ENCODE data around the gene ARMC6. TPM values are rescaled to one million over a fixed set of nuclear protein-coding genes. Genes with fewer than 3 reads are reported as not detected.

Gene ARMC6
- total RNA-seq, 1 donor from 2014 or later: 34.7 TPM

- Histone ChIP-seq H3K27ac (no peak overlapping the region), H3K9me3 (no peaks in the 10 kb centered on the region), H3K4me1 (no peaks in the 10 kb centered on the region), H3K27me3 (no peaks in the 10 kb centered on the region), H3K4me3 (no peak overlapping the region), H3K36me3 (peaks cover 12 to 57% of the 10 kb centered on the region in 2 donors)
- intact Hi-C loops (cut with DNase I): loop anchor here (2.0 kb wide), 1 partner anchor 83 kb away; the partner anchor contains the start of gene TMEM161A
- TF ChIP-seq CTCF (IDR thresholded peaks at IDR 0.05): no peak
- no peak for DNase-seq (ENCODE audit: low spot score in 2 of 2)
Observed at GRCh38 chr19:19055701-19056100, 22.3 kb downstream of the ARMC6 start.

GRCh38 chr19:19056636-19057275 is 23.4 kb downstream of the ARMC6 start:
- Histone ChIP-seq H3K27me3 (no peaks in the 10 kb centered on the region), H3K36me3 (peaks cover 9 to 53% of the 10 kb centered on the region in 2 donors), H3K9me3 (no peaks in the 10 kb centered on the region), H3K4me3 (no peak overlapping the region), H3K4me1 (no peaks in the 10 kb centered on the region), H3K27ac (no peak overlapping the region)
- TF ChIP-seq CTCF (IDR thresholded peaks at IDR 0.05): no peak
- no peak for DNase-seq (ENCODE audit: low spot score in 2 of 2)
- intact Hi-C loops (cut with DNase I): no loop called here

- Histone ChIP-seq H3K9me3 (no peaks in the 10 kb centered on the region), H3K36me3 (peaks cover 4 to 47% of the 10 kb centered on the region in 2 donors), H3K4me3 (no peak overlapping the region), H3K27ac (no peak overlapping the region), H3K4me1 (no peaks in the 10 kb centered on the region), H3K27me3 (no peaks in the 10 kb centered on the region)
- intact Hi-C loops (cut with DNase I): no loop called here
- DNase-seq (ENCODE audit: low spot score in 2 of 2): no peak
- TF ChIP-seq CTCF (IDR thresholded peaks at IDR 0.05): no peak
Observed at GRCh38 chr19:19057317-19057716, 23.9 kb downstream of the ARMC6 start.

- DNase-seq (ENCODE audit: low spot score in 2 of 2): no peak
- Histone ChIP-seq H3K36me3 (peaks cover 4 to 43% of the 10 kb centered on the region in 2 donors), H3K27me3 (no peaks in the 10 kb centered on the region), H3K9me3 (no peaks in the 10 kb centered on the region), H3K4me3 (no peak overlapping the region), H3K27ac (no peak overlapping the region), H3K4me1 (peaks cover 0 to 2% of the 10 kb centered on the region in 2 donors)
- intact Hi-C loops (cut with DNase I): no loop called here
- TF ChIP-seq CTCF (IDR thresholded peaks at IDR 0.05): no peak
Observed at GRCh38 chr19:19057720-19058119, 24.3 kb downstream of the ARMC6 start.

GRCh38 chr19:19059018-19059836 is 25.8 kb downstream of the ARMC6 start:
- no peak for DNase-seq (ENCODE audit: low spot score in 2 of 2)
- H3K4me3 ChIP-seq: no peak overlapping the region
- peaks cover 0 to 5% of the 10 kb centered on the region in 2 donors for H3K4me1 ChIP-seq
- no peaks in the 10 kb centered on the region for H3K27me3 ChIP-seq
- no peak for TF ChIP-seq CTCF (IDR thresholded peaks at IDR 0.05)
- H3K9me3 ChIP-seq: no peaks in the 10 kb centered on the region
- peaks cover 4 to 32% of the 10 kb centered on the region in 2 donors for H3K36me3 ChIP-seq
- intact Hi-C loops (cut with DNase I): no loop called here
- no peak overlapping the region for H3K27ac ChIP-seq

Measured in ascending aorta (tissue), 2 donors.